AG09319 (cell line): ENCODE data around the gene DCHS2.

Experiments
- DNase-seq: peaks from one replicate; pipeline ENCODE4 v3.0.0-alpha.2; 2010; ENCODE audit warnings: low read depth; ENCODE audit errors: extremely low read depth
- TF ChIP-seq, protein P1 (sequence below): IDR thresholded peaks from 2 replicates; pipeline ENCODE4 v1.5.1; 2011; ENCODE audit warnings: low read depth, mild to moderate bottlenecking, inconsistent platforms, low read length, moderate library complexity

DCHS2 gene

DNA sequence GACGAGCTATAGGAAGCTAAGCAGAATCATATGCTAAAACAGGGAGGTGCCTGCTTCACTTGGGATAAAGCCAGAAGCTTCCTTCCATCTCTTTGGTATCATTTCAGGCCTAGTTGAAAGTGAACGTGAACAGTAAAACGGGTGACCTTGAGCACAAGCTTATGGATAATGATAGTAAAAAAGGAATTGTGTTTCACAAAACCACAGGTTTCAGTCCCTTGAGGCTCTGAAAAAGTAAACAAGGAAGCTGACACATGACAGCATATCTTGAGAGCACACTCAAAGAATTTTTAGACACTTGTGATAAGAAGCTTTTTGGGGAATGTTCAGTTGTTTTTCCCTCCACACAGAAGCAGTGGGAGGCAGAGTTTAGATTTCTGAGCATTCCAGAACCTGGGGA lies 286.1 kb downstream of the DCHS2 start:
- DNase-seq, result no peak
- TF ChIP-seq, protein P1, sequence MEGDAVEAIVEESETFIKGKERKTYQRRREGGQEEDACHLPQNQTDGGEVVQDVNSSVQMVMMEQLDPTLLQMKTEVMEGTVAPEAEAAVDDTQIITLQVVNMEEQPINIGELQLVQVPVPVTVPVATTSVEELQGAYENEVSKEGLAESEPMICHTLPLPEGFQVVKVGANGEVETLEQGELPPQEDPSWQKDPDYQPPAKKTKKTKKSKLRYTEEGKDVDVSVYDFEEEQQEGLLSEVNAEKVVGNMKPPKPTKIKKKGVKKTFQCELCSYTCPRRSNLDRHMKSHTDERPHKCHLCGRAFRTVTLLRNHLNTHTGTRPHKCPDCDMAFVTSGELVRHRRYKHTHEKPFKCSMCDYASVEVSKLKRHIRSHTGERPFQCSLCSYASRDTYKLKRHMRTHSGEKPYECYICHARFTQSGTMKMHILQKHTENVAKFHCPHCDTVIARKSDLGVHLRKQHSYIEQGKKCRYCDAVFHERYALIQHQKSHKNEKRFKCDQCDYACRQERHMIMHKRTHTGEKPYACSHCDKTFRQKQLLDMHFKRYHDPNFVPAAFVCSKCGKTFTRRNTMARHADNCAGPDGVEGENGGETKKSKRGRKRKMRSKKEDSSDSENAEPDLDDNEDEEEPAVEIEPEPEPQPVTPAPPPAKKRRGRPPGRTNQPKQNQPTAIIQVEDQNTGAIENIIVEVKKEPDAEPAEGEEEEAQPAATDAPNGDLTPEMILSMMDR, result no peak

DNA sequence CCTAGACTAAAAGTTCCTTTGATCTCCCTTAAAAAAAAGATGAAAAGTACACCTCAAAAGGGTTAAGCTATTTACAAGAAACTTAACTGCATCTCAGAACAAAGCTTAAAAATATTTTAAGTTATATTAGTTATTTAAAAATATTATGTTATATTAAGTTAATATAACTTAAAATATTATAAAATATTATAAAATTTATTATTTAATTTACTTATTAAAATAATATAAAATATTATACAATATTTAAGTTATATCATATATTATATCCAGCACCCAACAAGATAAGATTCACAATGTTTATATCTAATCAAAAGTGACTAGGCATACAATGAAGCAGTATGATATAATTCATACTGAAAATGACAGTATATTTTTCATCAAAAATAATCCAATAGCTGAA lies 296.9 kb downstream of the DCHS2 start:
- DNase-seq, result no peak
- TF ChIP-seq, protein P1, result no peak

DNA sequence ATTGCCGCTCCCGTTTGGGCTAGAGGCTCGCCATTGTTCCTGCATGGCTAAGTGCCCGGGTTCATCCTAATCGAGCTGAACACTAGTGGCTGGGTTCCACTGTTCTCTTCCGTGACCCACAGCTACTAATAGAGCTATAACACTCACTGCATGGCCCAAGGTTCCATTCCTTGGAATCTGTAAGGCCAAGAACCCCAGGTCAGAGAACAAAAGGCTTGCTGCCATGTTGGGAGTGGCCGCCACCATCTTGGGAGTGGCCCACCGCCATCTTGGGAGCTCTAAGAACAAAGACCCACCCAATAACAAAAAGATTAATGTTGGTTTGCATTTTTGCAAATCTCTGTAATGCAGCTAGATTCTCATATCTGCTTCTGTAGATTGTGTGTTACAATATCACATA lies 299.0 kb downstream of the DCHS2 start:
- no peak for DNase-seq
- TF ChIP-seq, protein P1, result no peak

DNA sequence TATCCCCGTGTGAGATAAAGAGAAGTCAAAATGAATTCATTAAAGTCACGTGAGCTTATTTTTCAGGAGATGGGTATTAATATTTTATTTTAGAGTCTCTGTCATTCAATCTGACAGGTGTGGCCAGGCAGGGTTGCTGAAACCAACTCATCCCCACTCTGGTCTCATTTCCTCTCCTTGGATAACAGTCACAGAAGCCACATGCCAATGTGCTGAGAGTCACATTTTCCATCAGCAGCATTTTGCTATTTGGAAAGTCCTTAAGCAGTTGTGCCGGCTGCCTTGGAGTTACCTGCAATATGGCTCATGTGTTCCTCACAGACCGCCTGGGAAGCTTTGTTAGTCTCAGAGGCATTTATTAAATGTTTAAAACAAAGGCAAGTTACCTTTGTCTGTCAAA lies 302.3 kb downstream of the DCHS2 start:
- no peak for DNase-seq
- TF ChIP-seq, protein P1, result no peak

DNA sequence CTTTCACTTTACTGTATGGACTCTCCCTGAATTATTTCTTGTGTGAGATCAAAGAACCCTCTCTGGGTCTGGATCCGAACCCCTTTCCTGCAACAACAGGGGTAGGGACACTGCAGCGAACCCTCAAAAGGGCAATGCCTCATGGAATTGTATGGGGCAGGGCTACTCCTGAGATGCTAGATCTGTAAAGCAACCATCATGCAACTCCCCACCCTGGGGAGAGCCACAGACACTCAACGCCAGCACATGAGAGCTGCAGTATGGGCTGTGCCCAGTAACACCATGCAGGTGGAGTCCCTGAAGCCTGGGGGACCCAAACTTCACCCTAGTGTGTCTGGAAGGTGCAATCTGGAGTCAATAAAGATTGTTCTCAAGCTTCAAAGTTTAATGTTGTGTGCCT lies 304.7 kb downstream of the DCHS2 start:
- TF ChIP-seq, protein P1, result no peak
- no peak for DNase-seq

DNA sequence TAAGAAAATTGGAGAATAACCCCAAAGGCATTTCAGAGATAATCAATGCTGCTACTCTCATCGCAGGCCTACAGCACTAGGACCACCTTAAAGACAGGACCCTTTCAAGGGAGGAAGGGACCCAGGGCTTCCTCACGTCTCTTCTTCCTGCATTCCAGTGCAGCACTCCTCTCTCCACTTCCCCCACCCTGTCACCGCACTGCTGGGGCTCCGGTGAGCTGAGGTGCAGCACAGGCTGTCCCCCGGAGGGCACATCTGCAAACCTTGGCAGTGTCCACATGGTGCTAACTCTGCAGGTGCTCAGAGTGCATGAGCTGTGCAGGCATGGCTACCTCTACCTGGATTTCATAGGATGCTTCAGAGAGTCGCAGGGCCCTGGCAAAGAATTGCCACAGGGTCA lies 305.6 kb downstream of the DCHS2 start:
- TF ChIP-seq, protein P1, result no peak
- no peak for DNase-seq

DNA sequence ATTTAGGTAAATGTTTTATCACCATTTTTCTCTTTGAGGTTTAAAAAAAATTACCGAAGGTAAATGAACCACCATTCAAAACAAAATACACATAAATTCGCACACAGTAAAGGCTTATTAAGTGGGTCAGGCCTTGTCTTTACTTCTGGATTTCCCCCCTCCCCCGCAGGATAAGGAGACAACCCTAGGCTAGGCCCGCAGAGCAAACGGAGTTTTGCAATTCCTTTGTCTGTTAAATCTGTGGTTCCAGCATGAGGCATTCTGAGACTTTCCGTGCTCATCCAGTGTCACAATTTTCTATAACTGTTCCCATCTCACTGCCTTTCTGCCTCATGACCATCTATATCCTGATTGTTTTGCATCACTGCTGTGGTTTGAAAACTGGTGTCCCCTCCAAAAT lies 307.4 kb downstream of the DCHS2 start:
- TF ChIP-seq, protein P1, result no peak
- DNase-seq, result no peak

DNA sequence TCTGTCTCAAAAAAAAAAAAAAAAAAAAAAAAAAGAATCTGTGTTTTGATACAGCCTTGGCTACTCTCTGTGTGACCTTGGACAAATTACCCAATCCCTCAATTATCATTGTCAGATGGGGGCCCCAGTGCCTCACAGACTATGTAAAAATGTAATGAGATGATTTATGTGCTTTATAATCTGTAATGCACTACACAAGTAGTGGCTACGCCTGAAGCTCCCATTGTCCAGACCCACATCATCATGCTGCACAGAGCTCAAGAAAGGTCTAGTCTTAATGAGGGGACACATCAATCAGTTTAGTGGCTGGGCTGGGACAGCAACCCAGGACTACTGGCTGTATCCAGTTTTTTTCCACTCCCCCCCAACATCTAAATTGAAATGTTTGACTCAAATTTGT lies 308.3 kb downstream of the DCHS2 start:
- TF ChIP-seq, protein P1, result no peak
- no peak for DNase-seq
